ENCODE data around the gene BAHCC1.

BAHCC1 gene

DNA sequence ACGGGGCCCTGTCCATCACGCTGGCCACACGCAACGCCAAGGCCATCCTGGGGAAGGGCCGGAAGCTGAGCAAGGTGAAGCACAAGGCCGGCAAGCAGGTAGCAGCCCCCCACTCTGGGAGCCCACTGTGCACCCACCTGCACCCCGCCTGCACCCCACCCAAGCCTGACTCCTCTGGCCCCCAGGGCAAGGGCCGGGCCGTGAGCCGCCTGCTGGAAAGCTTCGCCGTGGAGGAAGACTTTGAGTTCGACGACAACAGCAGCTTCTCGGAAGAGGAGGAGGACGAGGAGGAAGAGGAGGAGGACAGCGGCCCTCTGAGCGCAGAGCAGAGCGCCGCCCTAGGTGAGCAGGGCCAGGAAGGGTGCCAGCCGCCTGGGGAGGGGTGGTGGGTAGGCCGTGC, 63.4 kb downstream of the BAHCC1 start:
- no peak for DNase-seq (ENCODE audit: low spot score)
- in situ Hi-C loops (cut with MboI; ENCODE audit: low pct_unique_long_range_greater_than_20kb, low sequenced_read_pairs, unreplicated experiment): no loop called here
- TF ChIP-seq, protein P1, sequence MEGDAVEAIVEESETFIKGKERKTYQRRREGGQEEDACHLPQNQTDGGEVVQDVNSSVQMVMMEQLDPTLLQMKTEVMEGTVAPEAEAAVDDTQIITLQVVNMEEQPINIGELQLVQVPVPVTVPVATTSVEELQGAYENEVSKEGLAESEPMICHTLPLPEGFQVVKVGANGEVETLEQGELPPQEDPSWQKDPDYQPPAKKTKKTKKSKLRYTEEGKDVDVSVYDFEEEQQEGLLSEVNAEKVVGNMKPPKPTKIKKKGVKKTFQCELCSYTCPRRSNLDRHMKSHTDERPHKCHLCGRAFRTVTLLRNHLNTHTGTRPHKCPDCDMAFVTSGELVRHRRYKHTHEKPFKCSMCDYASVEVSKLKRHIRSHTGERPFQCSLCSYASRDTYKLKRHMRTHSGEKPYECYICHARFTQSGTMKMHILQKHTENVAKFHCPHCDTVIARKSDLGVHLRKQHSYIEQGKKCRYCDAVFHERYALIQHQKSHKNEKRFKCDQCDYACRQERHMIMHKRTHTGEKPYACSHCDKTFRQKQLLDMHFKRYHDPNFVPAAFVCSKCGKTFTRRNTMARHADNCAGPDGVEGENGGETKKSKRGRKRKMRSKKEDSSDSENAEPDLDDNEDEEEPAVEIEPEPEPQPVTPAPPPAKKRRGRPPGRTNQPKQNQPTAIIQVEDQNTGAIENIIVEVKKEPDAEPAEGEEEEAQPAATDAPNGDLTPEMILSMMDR (IDR thresholded peaks at IDR 0.05; ENCODE audit: extremely low read depth, insufficient read depth, missing control alignments): no peak

DNA sequence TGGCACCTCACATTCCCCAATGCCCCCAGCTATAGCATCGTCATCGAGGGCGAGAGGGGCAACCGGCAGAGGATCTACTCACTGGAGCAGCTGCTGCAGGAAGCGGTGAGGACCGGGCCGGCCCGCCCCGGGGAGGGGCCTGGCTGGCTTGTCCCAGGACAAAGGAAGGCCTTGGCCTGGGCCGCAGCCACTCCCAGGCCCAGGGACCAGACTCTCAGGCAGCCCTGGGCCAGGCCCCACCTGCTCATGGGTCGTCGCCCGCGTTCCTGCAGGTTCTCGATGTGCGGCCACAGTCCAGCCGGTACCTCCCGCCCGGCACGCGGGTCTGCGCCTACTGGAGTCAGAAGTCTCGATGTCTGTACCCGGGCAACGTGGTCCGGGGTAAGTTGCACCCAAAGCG, 64.0 kb downstream of the BAHCC1 start:
- no peak for DNase-seq (ENCODE audit: low spot score)
- TF ChIP-seq, protein P1 (IDR thresholded peaks at IDR 0.05; ENCODE audit: extremely low read depth, insufficient read depth, missing control alignments): no peak
- in situ Hi-C loops (cut with MboI; ENCODE audit: low pct_unique_long_range_greater_than_20kb, low sequenced_read_pairs, unreplicated experiment): no loop called here

GRCh38 chr17:81459864-81460263, 64.6 kb downstream of the BAHCC1 start:
- in situ Hi-C loops (cut with MboI; ENCODE audit: low pct_unique_long_range_greater_than_20kb, low sequenced_read_pairs, unreplicated experiment): no loop called here
- TF ChIP-seq, protein P1 (IDR thresholded peaks at IDR 0.05; ENCODE audit: extremely low read depth, insufficient read depth, missing control alignments): no peak
- DNase-seq (ENCODE audit: low spot score): no peak

DNA sequence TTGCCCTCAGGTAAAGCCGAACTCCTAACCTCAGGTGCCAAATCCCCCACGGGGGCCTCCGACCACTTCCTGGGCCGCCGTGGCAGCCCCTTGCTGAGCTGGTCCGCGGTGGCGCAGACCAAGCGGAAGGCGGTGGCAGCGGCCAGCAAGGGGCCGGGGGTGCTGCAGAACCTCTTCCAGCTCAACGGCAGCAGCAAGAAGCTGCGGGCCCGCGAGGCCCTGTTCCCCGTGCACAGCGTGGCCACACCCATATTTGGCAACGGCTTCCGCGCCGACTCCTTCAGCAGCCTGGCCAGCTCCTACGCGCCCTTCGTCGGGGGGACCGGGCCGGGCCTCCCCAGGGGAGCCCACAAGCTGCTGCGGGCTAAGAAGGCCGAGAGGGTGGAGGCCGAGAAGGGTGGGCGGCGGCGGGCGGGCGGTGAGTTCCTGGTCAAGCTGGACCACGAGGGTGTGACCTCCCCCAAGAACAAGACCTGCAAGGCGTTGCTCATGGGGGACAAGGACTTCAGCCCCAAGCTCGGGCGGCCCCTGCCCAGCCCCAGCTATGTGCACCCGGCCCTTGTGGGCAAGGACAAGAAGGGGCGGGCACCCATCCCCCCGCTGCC, 65.7 kb downstream of the BAHCC1 start:
- TF ChIP-seq, protein P1 (IDR thresholded peaks at IDR 0.05; ENCODE audit: extremely low read depth, insufficient read depth, missing control alignments): no peak
- in situ Hi-C loops (cut with MboI; ENCODE audit: low pct_unique_long_range_greater_than_20kb, low sequenced_read_pairs, unreplicated experiment): no loop called here

GRCh38 chr17:81461607-81462500, 66.6 kb downstream of the BAHCC1 start:
- DNase-seq (ENCODE audit: low spot score): no peak
- TF ChIP-seq, protein P1 (IDR thresholded peaks at IDR 0.05; ENCODE audit: extremely low read depth, insufficient read depth, missing control alignments): no peak
- in situ Hi-C loops (cut with MboI; ENCODE audit: low pct_unique_long_range_greater_than_20kb, low sequenced_read_pairs, unreplicated experiment): no loop called here

More for the DNA sequence above, 65.7 kb downstream of the BAHCC1 start:
- no peak for DNase-seq (ENCODE audit: low spot score)

- no peak for DNase-seq (ENCODE audit: low spot score)
- in situ Hi-C loops (cut with MboI; ENCODE audit: low pct_unique_long_range_greater_than_20kb, low sequenced_read_pairs, unreplicated experiment): no loop called here
- TF ChIP-seq, protein P1 (IDR thresholded peaks at IDR 0.05; ENCODE audit: extremely low read depth, insufficient read depth, missing control alignments): no peak
These were observed 67.4 kb downstream of the BAHCC1 start for GRCh38 chr17:81462506-81463125.

Measured in GM13977 (cell line).